Measurements from ENCODE around the gene TRIO.
"Not testable (repeated sequence)": the region's sequence is repeated elsewhere in the genome, so short reads cannot be mapped to it uniquely, and the experiment has no call there.

DNA sequence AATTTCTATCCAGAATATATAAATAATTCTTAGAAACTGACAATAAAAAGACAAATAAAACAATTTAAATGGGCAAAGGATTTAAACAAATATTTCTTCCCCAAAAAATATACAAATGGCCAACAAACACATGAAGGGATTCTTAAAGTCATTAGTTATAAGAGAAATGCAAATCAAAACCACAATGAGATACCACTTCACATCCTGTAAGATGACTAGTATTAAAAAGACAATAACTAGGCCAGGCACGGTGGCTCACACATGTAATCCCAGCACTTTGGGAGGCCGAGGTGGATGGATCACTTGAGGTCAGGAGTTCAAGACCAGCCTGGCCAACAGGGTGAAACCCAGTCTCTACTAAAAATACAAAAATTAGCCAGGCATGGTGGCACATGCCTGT lies 45.8 kb upstream of the TRIO start:
- TF ChIP-seq, protein P1, sequence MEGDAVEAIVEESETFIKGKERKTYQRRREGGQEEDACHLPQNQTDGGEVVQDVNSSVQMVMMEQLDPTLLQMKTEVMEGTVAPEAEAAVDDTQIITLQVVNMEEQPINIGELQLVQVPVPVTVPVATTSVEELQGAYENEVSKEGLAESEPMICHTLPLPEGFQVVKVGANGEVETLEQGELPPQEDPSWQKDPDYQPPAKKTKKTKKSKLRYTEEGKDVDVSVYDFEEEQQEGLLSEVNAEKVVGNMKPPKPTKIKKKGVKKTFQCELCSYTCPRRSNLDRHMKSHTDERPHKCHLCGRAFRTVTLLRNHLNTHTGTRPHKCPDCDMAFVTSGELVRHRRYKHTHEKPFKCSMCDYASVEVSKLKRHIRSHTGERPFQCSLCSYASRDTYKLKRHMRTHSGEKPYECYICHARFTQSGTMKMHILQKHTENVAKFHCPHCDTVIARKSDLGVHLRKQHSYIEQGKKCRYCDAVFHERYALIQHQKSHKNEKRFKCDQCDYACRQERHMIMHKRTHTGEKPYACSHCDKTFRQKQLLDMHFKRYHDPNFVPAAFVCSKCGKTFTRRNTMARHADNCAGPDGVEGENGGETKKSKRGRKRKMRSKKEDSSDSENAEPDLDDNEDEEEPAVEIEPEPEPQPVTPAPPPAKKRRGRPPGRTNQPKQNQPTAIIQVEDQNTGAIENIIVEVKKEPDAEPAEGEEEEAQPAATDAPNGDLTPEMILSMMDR (IDR thresholded peaks at IDR 0.05; ENCODE audit: low read length) = not testable (repeated sequence)
- TF ChIP-seq EZH2 (optimal IDR thresholded peaks at IDR 0.05; ENCODE audit: low read depth, low read length) = not testable (repeated sequence)
